H1 (cell line): ENCODE measurements around the gene NMT2. TPM values are rescaled to one million over a fixed set of nuclear protein-coding genes. Genes with fewer than 3 reads are reported as not detected.

ENCODE experiments used
- CTCF ChIA-PET: fragments of 300-600 bp; sonication (Branson Sonifier 250); formaldehyde crosslinking; loops from one replicate; lab custom pipeline; 2021; ENCODE audit not compliant: partially characterized antibody; lab: Charles Lee
- POLR2A ChIA-PET: fragments of 300-600 bp; sonication (Branson Sonifier 250); formaldehyde crosslinking; loops from one replicate; lab custom pipeline; 2021; ENCODE audit warnings: inconsistent platforms; ENCODE audit not compliant: partially characterized antibody; lab: Charles Lee
- DNase-seq, 2 experiments: peaks; one replicate each; pipeline versions ENCODE4 v3.0.0 to v3.0.0-alpha.2; 2010 to 2022; ENCODE audit warnings: low spot score in 2 of 2, low read depth in 1 of 2, mixed read lengths in 1 of 2
- FAIRE-seq: peaks from 2 replicates; lab custom pipeline; 2011; peaks lifted over from hg19 to GRCh38; lab: Jason Lieb, UNC
- H2AFZ ChIP-seq: 2 replicates; pipeline ENCODE4 v1.8.1; 2012; ENCODE audit warnings: low read length, inconsistent platforms
- H2AK5ac ChIP-seq: 2 replicates; pipeline ENCODE4 v1.6.1; 2013; ENCODE audit warnings: low read depth, low read length
- H2BK120ac ChIP-seq: replicated peaks from 2 replicates; pipeline ENCODE3; 2013; ENCODE audit warnings: low read depth, low read length, inconsistent platforms
- H2BK12ac ChIP-seq: 2 replicates; pipeline ENCODE4 v1.6.1; 2013; ENCODE audit warnings: low read depth, low read length
- H2BK15ac ChIP-seq: 2 replicates; pipeline ENCODE4 v1.6.1; 2013; ENCODE audit warnings: low read length
- H2BK20ac ChIP-seq: 2 replicates; pipeline ENCODE4 v1.6.1; 2013; ENCODE audit warnings: low read length
- H2BK5ac ChIP-seq: 2 replicates; pipeline ENCODE4 v1.6.1; 2013; ENCODE audit warnings: low read depth, low read length
- H3K14ac ChIP-seq: 2 replicates; pipeline ENCODE4 v1.6.1; 2013; ENCODE audit warnings: inconsistent platforms; ENCODE audit not compliant: insufficient read length
- H3K18ac ChIP-seq: 2 replicates; pipeline ENCODE4 v1.6.1; 2013; ENCODE audit warnings: low read length; ENCODE audit errors: extremely low read depth
- H3K23ac ChIP-seq: 2 replicates; pipeline ENCODE4 v1.6.1; 2013; ENCODE audit warnings: inconsistent platforms; ENCODE audit not compliant: insufficient read length
- H3K23me2 ChIP-seq: 2 replicates; pipeline ENCODE4 v1.6.1; 2013; ENCODE audit warnings: low read depth, low read length
- H3K27ac ChIP-seq: 2 replicates; pipeline ENCODE4 v1.6.1; 2011; ENCODE audit warnings: low read depth, low read length, inconsistent platforms
- H3K27me3 ChIP-seq, 4 experiments: replicated peaks in 1 of 4; 1 replicate in 1 of 4; 2 replicates in 3 of 4; pipeline versions ENCODE4 v1.6.1 to v1.8.1; 2011 to 2013; ENCODE audit warnings: low read length in 3 of 4, mild to moderate bottlenecking in 3 of 4, inconsistent platforms in 2 of 4, mixed read lengths in 2 of 4, moderate library complexity in 1 of 4; ENCODE audit not compliant: control insufficient read depth in 3 of 4, insufficient read depth in 3 of 4; ENCODE audit errors: extremely low read depth in 1 of 4
- H3K36me3 ChIP-seq, 4 experiments: 2 replicates each; pipeline versions ENCODE4 v1.6.1 to v1.8.1; 2011 to 2013; ENCODE audit warnings: mild to moderate bottlenecking in 4 of 4, low read length in 3 of 4, moderate library complexity in 2 of 4, control low read depth in 1 of 4, inconsistent platforms in 1 of 4; ENCODE audit not compliant: insufficient read depth in 4 of 4, control insufficient read depth in 2 of 4
- H3K4ac ChIP-seq: replicated peaks from 2 replicates; pipeline ENCODE3; 2013; ENCODE audit warnings: low read length, low read depth, mixed read lengths, inconsistent platforms; ENCODE audit not compliant: insufficient read length
- H3K4me1 ChIP-seq, 4 experiments: replicated peaks in 1 of 4; 1 replicate in 1 of 4; 2 replicates in 3 of 4; pipeline versions ENCODE4 v1.6.1 to v1.8.1; 2011 to 2013; ENCODE audit warnings: low read length in 3 of 4, inconsistent platforms in 2 of 4, mixed read lengths in 1 of 4; ENCODE audit not compliant: insufficient read depth in 4 of 4, control insufficient read depth in 3 of 4
- H3K4me2 ChIP-seq, 2 experiments: 2 replicates each; pipeline versions ENCODE4 v1.6.1 to v1.8.1; 2011 to 2013; ENCODE audit warnings: low read depth in 2 of 2, low read length in 2 of 2, control low read depth in 1 of 2, inconsistent platforms in 1 of 2, mild to moderate bottlenecking in 1 of 2; ENCODE audit not compliant: insufficient read depth in 1 of 2
- H3K4me3 ChIP-seq, 4 experiments: fragments of 200-600, 300-600 bp in 1 of 4; sonication (generic), shearing (Covaris generic), sonication (Bioruptor Twin) in 1 of 4; 2 replicates each; pipeline versions ENCODE4 v1.5.1 to v1.8.1; 2011 to 2016; ENCODE audit warnings: low read length in 4 of 4, low read depth in 3 of 4, control low read depth in 2 of 4, inconsistent platforms in 2 of 4, mild to moderate bottlenecking in 2 of 4, mixed read lengths in 1 of 4, moderate library complexity in 1 of 4; ENCODE audit not compliant: insufficient read depth in 2 of 4; ENCODE audit errors: extremely low read depth in 1 of 4
- H3K56ac ChIP-seq: replicated peaks from 2 replicates; pipeline ENCODE3; 2013; ENCODE audit warnings: low read depth, mild to moderate bottlenecking, mixed read lengths, low read length, inconsistent platforms; ENCODE audit not compliant: insufficient read length
- H3K79me1 ChIP-seq: 2 replicates; pipeline ENCODE4 v1.6.1; 2013; ENCODE audit warnings: low read depth, low read length, control low read depth
- H3K79me2 ChIP-seq, 2 experiments: 2 replicates each; pipeline versions ENCODE4 v1.6.1 to v1.8.1; 2012 to 2013; ENCODE audit warnings: low read length in 2 of 2, mild to moderate bottlenecking in 2 of 2, inconsistent platforms in 1 of 2; ENCODE audit not compliant: insufficient read depth in 2 of 2, control insufficient read depth in 1 of 2
- H3K9ac ChIP-seq, 4 experiments: replicated peaks in 1 of 4; 1 replicate in 1 of 4; 2 replicates in 3 of 4; pipeline versions ENCODE4 v1.6.1 to v1.8.1; 2011 to 2013; ENCODE audit warnings: low read depth in 3 of 4, low read length in 3 of 4, control low read depth in 2 of 4, mild to moderate bottlenecking in 2 of 4, moderate library complexity in 2 of 4, inconsistent platforms in 1 of 4; ENCODE audit errors: extremely low read depth in 1 of 4
- H3K9me3 ChIP-seq, 2 experiments: 2 replicates each; pipeline versions ENCODE4 v1.6.1 to v1.8.1; 2012 to 2013; ENCODE audit warnings: mild to moderate bottlenecking in 2 of 2, moderate library complexity in 2 of 2, control low read depth in 1 of 2, inconsistent platforms in 1 of 2, low read depth in 1 of 2, low read length in 1 of 2, mixed read lengths in 1 of 2; ENCODE audit not compliant: insufficient read depth in 2 of 2
- H4K20me1 ChIP-seq, 2 experiments: replicated peaks in 1 of 2; 2 replicates each; pipeline versions ENCODE3 to v1.8.1; 2011 to 2013; ENCODE audit warnings: inconsistent platforms in 2 of 2, low read length in 2 of 2, mild to moderate bottlenecking in 1 of 2; ENCODE audit not compliant: insufficient read depth in 2 of 2, control insufficient read depth in 1 of 2
- H4K5ac ChIP-seq: 2 replicates; pipeline ENCODE4 v1.6.1; 2013; ENCODE audit warnings: low read length, low read depth, mixed read lengths, inconsistent platforms; ENCODE audit not compliant: insufficient read length
- H4K8ac ChIP-seq: 2 replicates; pipeline ENCODE4 v1.8.0; 2013; ENCODE audit warnings: mild to moderate bottlenecking, moderate library complexity, low read length, inconsistent platforms; ENCODE audit not compliant: insufficient read depth; ENCODE audit errors: extremely low read depth
- H4K91ac ChIP-seq: replicated peaks from 2 replicates; pipeline ENCODE3; 2013; ENCODE audit warnings: low read length, mixed read lengths, inconsistent platforms; ENCODE audit not compliant: insufficient read length
- ASH2L ChIP-seq: fragments of 200-600, 300-600 bp; sonication (generic); IDR thresholded peaks from one replicate; pipeline ENCODE4 v1.7.1; 2017; ENCODE audit warnings: low read length
- BACH1 ChIP-seq: IDR thresholded peaks from 2 replicates; pipeline ENCODE4 v1.6.1; 2012; ENCODE audit warnings: low read length, improper control_type of control experiment
- BRCA1 ChIP-seq: IDR thresholded peaks from 2 replicates; pipeline ENCODE4 v1.6.1; 2012; ENCODE audit warnings: low read depth, low read length, improper control_type of control experiment
- GTF2F1 ChIP-seq: IDR thresholded peaks from 2 replicates; pipeline ENCODE4 v1.6.1; 2012; ENCODE audit warnings: low read depth, low read length, improper control_type of control experiment, borderline replicate concordance
- KDM4A ChIP-seq: IDR thresholded peaks from one replicate; pipeline ENCODE4 v1.7.1; 2012; ENCODE audit warnings: low read depth, mild to moderate bottlenecking, moderate library complexity, low read length, inconsistent platforms; ENCODE audit not compliant: severe bottlenecking
- RAD21 ChIP-seq, 2 experiments: IDR thresholded peaks in 1 of 2; conservative IDR thresholded peaks in 1 of 2; 2 replicates each; pipeline ENCODE4 v1.6.1; 2011; ENCODE audit warnings: low read depth in 2 of 2, low read length in 2 of 2, improper control_type of control experiment in 1 of 2, inconsistent platforms in 1 of 2, mild to moderate bottlenecking in 1 of 2, moderate library complexity in 1 of 2
- SAP30 ChIP-seq: fragments of 300-600 bp; sonication (generic); IDR thresholded peaks from 2 replicates; pipeline ENCODE4 v1.7.1; 2012; ENCODE audit warnings: low read length, moderate library complexity, mild to moderate bottlenecking, inconsistent platforms; ENCODE audit not compliant: insufficient read depth, insufficient replicate concordance
- TBP ChIP-seq: IDR thresholded peaks from 2 replicates; pipeline ENCODE4 v1.6.1; 2011; ENCODE audit warnings: low read depth, low read length, improper control_type of control experiment
- WGBS, 2 experiments: shearing (Covaris generic) in 1 of 2; methylation state at CpG; one replicate each; pipeline versions ENCODE4 v1.1.6 to v1.1.7; 2013 to 2015; ENCODE audit warnings: low lambda C conversion rate in 2 of 2, mixed read lengths in 2 of 2, inconsistent platforms in 1 of 2, low coverage in 1 of 2, missing lambda C conversion rate in 1 of 2; ENCODE audit not compliant: insufficient replicate concordance in 2 of 2, insufficient coverage in 1 of 2, insufficient read length in 1 of 2; ENCODE audit errors: extremely low coverage in 1 of 2, missing lambda C conversion rate in 1 of 2; 5-methylcytosine and 5-hydroxymethylcytosine counted together
- long read RNA-seq, 2 experiments: library from RNA in 1 of 2; library from capped mRNA in 1 of 2; stranded (forward); transcript quantifications; one replicate each; pipeline ENCODE4 v2.0.0, GENCODE V29; 2021; ENCODE audit warnings: inconsistent platforms in 1 of 2
- polyA minus RNA-seq, 3 experiments: library from RNA; depleted of rRNA, polyadenylated mRNA; stranded (reverse); fragments of >200 nt; gene quantifications; 1 replicate in 2 of 3; 2 replicates in 1 of 3; pipeline ENCODE4 v1.2.3, GENCODE V29; 2011
- polyA plus RNA-seq, 7 experiments: library from polyadenylated mRNA; depleted of rRNA in 3 of 7; stranded (reverse) in 5 of 7; unstranded in 2 of 7; fragments of >200 nt in 5 of 7; fragments of 200-250 nt in 2 of 7; gene quantifications; 1 replicate in 5 of 7; 2 replicates in 1 of 7; 4 replicates in 1 of 7; pipeline versions ENCODE4 v1.2.1 to v1.2.3, GENCODE V29; 2011 to 2013; ENCODE audit warnings: missing spikeins in 2 of 7, mixed read lengths in 2 of 7
- total RNA-seq: library from RNA; stranded (reverse); fragmentation: NEBNext Ultra II Directional; extraction: Animal tissue kit (Norgen Biotek cat#: 25700); gene quantifications from 2 replicates; pipeline ENCODE4 v1.2.1, GENCODE V29; 2021

The NMT2 gene
- total RNA-seq (15.4 and 16.6 TPM in 2 replicates), polyA plus RNA-seq (2011; rRNA removed) (4.4 and 4.7 TPM in 2 replicates), polyA minus RNA-seq (2011; rRNA and poly(A)+ RNA removed) (4.0 and 6.3 TPM in 2 replicates)
- polyA plus RNA-seq (2011; cell fraction: cytosol; rRNA removed), result 5.4 TPM
- polyA plus RNA-seq (2011; cell fraction: nucleus; rRNA removed), result 5.7 TPM
- 8.2 to 15.1 TPM (median 9.4 TPM) in 4 replicates for polyA plus RNA-seq (2012, experiment 1 of 2)
- polyA plus RNA-seq (2012, experiment 2 of 2), result 2.3 TPM
- polyA plus RNA-seq (2013, experiment 1 of 2), result 8.8 TPM
- polyA plus RNA-seq (2013, experiment 2 of 2), result 9.0 TPM
- polyA minus RNA-seq (2011; cell fraction: cytosol; rRNA and poly(A)+ RNA removed), result 2.7 TPM
- polyA minus RNA-seq (2011; cell fraction: nucleus; rRNA and poly(A)+ RNA removed), result 10.1 TPM
- long read RNA-seq, experiment 1, partial matches to known transcripts, result 1 of 10 reads
- long read RNA-seq, experiment 1, other reads (novel, unspliced or antisense), result 7 of 10 reads
- long read RNA-seq, experiment 2, partial matches to known transcripts, result 1 of 14 reads
- long read RNA-seq, experiment 2, other reads (novel, unspliced or antisense), result 8 of 14 reads

GRCh38 chr10:15168291-15168785 lies at the start of gene NMT2:
Gene NMT2 (minus strand): TSS chr10:15168693. CDS start chr10:15168612, 81 bp downstream.
- Histone ChIP-seq H2BK20ac (no peak within 1 kb of the TSS), H3K9me3 (no peaks in the 10 kb centered on the region), H3K4me2 (peak within 1 kb of the TSS; percentile 69 to 90), H2BK12ac (0 out of 2 replicates have a peak within 1 kb of the TSS, but pooled peaks have one; percentile 17), H3K23ac (no peak within 1 kb of the TSS), H3K14ac (no peak within 1 kb of the TSS), H2BK15ac (0 out of 2 replicates have a peak within 1 kb of the TSS, but pooled peaks have one; percentile 46), H3K36me3 (no peaks in the 10 kb centered on the region), H2AFZ (peak within 1 kb of the TSS; percentile 96), H3K79me1 (no peaks in the 10 kb centered on the region), H4K8ac (peak within 1 kb of the TSS; percentile 75; the same call in 1 of the 2 replicates), H2BK5ac (peak within 1 kb of the TSS; percentile 75; the same call in 1 of the 2 replicates), H4K91ac (peak within 1 kb of the TSS; percentile 76), H3K9ac (peak within 1 kb of the TSS; percentile 65 to 87 (median 80)), H3K56ac (no peak within 1 kb of the TSS), H2BK120ac (no peak within 1 kb of the TSS), H3K23me2 (peaks cover 5% of the 10 kb centered on the region; the same call in 1 of the 2 replicates), H4K5ac (peak within 1 kb of the TSS; percentile 51), H3K27me3 (no peaks in the 10 kb centered on the region; a peak in 2 of 7 replicates), H4K20me1 (no peaks in the 10 kb centered on the region), H3K4me3 (peak within 1 kb of the TSS; percentile 73 to 97 (median 82)), H3K79me2 (peaks cover 0 to 13% of the 10 kb centered on the region in 2 experiments; a peak in 2 of 4 replicates), H3K4me1 (peaks cover 0 to 5% (median 3%) of the 10 kb centered on the region in 4 experiments; a peak in 3 of 7 replicates), H2AK5ac (no peak within 1 kb of the TSS), H3K18ac (peak within 1 kb of the TSS; percentile 95), H3K27ac (peak within 1 kb of the TSS; percentile 62; the same call in 1 of the 2 replicates), H3K4ac (peak within 1 kb of the TSS; percentile 59)
- WGBS, 2 experiments, result 0% methylated on average over 5 of the region's 70 CpGs; no CpG with 5 or more reads in 1 of the 2 experiments
- no peak for FAIRE-seq
- peak; percentile 47 to 85 for DNase-seq
- POLR2A ChIA-PET, result interaction anchor here (0.5 to 1.9 kb wide), 5 partner anchors 12 to 86 kb away, joined by 3 to 5 read pairs (median 3); no protein-coding TSS in a partner anchor
- CTCF ChIA-PET, result interaction anchor here (0.6 to 1.4 kb wide), 7 partner anchors 8 to 72 kb away, joined by 3 to 4 read pairs (median 3); no protein-coding TSS in a partner anchor
- TF ChIP-seq RAD21 (IDR thresholded peaks at IDR 0.05 in 1 of 2, conservative IDR thresholded peaks at IDR 0.05 in 1 of 2; ENCODE audit: low read depth in 2 of 2, low read length in 2 of 2) (peak in 1 of 2 experiments; percentile 26; a peak in 2 of 4 replicates), SAP30 (no peak), GTF2F1 (0 out of 2 replicates have a peak, but pooled peaks have one; percentile 11), BACH1 (no peak), BRCA1 (no peak), KDM4A (peak; percentile 91), TBP (peak; percentile 66), ASH2L (peak; percentile 81)
